OCI-LY7 (cell line): ENCODE data around the gene ZNF516. TPM values are rescaled to one million over a fixed set of nuclear protein-coding genes. Genes with fewer than 3 reads are reported as not detected.

ENCODE experiments used
- BruUV-seq: library from RNA; stranded (reverse); fragments of 400-500 nt; replicated peaks from 2 replicates; lab custom pipeline; 2021; lab: Mats Ljungman, UMichigan
- CTCF ChIA-PET: fragments of 300-600 bp; sonication (Branson Sonifier 250); formaldehyde crosslinking; loops from one replicate; lab custom pipeline; 2022; ENCODE audit warnings: antibody characterized with exemption; ENCODE audit not compliant: unreplicated experiment; lab: Charles Lee
- POLR2A ChIA-PET: fragments of 300-600 bp; sonication (Branson Sonifier 250); formaldehyde crosslinking; loops from one replicate; lab custom pipeline; 2022; ENCODE audit warnings: antibody characterized with exemption; lab: Charles Lee
- DNase-seq: peaks from one replicate; pipeline ENCODE4 v3.0.0-alpha.2; 2015; ENCODE audit warnings: low spot score
- H2AFZ ChIP-seq: fragments of 200-600 bp; sonication (generic), shearing (Covaris generic); 2 replicates; pipeline ENCODE4 v1.6.1; 2014; ENCODE audit warnings: mild to moderate bottlenecking, antibody characterized with exemption, low read length, moderate library complexity
- H3K27ac ChIP-seq: fragments of 200-600 bp; sonication (generic); 2 replicates; pipeline ENCODE4 v1.5.1; 2014; ENCODE audit warnings: mixed run types, low read depth, mild to moderate bottlenecking, moderate library complexity, low read length, inconsistent platforms; ENCODE audit not compliant: poor library complexity, severe bottlenecking
- H3K36me3 ChIP-seq: fragments of 200-600 bp; sonication (generic); 2 replicates; pipeline ENCODE4 v1.6.1; 2014; ENCODE audit warnings: mild to moderate bottlenecking, antibody characterized with exemption, low read length, moderate library complexity, mixed read lengths; ENCODE audit not compliant: insufficient read depth
- H3K4me1 ChIP-seq: fragments of 200-600 bp; sonication (generic); 2 replicates; pipeline ENCODE4 v1.5.1; 2014; ENCODE audit warnings: mild to moderate bottlenecking, low read length; ENCODE audit not compliant: insufficient read depth, poor library complexity, severe bottlenecking
- H3K4me2 ChIP-seq: fragments of 200-600 bp; sonication (generic); 2 replicates; pipeline ENCODE4 v1.6.1; 2014; ENCODE audit warnings: mild to moderate bottlenecking, low read length
- H3K4me3 ChIP-seq: fragments of 200-600 bp; sonication (generic); 2 replicates; pipeline ENCODE4 v1.5.1; 2014; ENCODE audit warnings: mild to moderate bottlenecking, low read depth, low read length; ENCODE audit not compliant: poor library complexity, severe bottlenecking
- H3K79me2 ChIP-seq: fragments of 200-600 bp; sonication (generic); 2 replicates; pipeline ENCODE4 v1.6.1; 2016; ENCODE audit warnings: low read depth, mild to moderate bottlenecking, low read length, moderate library complexity, mixed read lengths; ENCODE audit not compliant: insufficient read depth
- H3K9me2 ChIP-seq: fragments of 200-600 bp; sonication (generic); 2 replicates; pipeline ENCODE4 v1.6.1; 2016; ENCODE audit warnings: mild to moderate bottlenecking, low read length, mixed read lengths; ENCODE audit not compliant: insufficient read depth
- H3K9me3 ChIP-seq: fragments of 200-600 bp; sonication (generic); 2 replicates; pipeline ENCODE4 v1.6.1; 2014; ENCODE audit warnings: mild to moderate bottlenecking, mixed run types, low read length, mixed read lengths
- H4K20me1 ChIP-seq: fragments of 200-600 bp; sonication (generic); 2 replicates; pipeline ENCODE4 v1.6.1; 2014; ENCODE audit warnings: mild to moderate bottlenecking, antibody characterized with exemption, low read length, moderate library complexity, mixed read lengths; ENCODE audit not compliant: insufficient read depth
- EZH2phosphoT487 ChIP-seq: fragments of 200-600 bp; sonication (generic); IDR thresholded peaks from 2 replicates; pipeline ENCODE4 v1.6.1; 2018; ENCODE audit warnings: low read depth, borderline replicate concordance, mild to moderate bottlenecking, mixed run types, antibody characterized with exemption, low read length, moderate library complexity, mixed read lengths
- intact Hi-C: fragments of 100-400 bp; cut with micrococcal nuclease; formaldehyde crosslinking; loops from one replicate; pipeline ENCODE4 v1.10.0; 2022; ENCODE audit not compliant: unreplicated experiment
- total RNA-seq, 2 experiments: library from RNA; depleted of rRNA in 1 of 2; stranded (reverse); fragments of >200 nt in 1 of 2; shearing (Covaris generic) in 1 of 2; gene quantifications; 2 replicates each; pipeline ENCODE4 v1.2.3, GENCODE V29; 2014 to 2022
- TF ChIP-seq, protein P1 (sequence below): fragments of 200-600 bp; sonication (generic); conservative IDR thresholded peaks from 2 replicates; pipeline ENCODE4 v1.5.1; 2014; ENCODE audit warnings: mild to moderate bottlenecking, antibody characterized with exemption, low read length, moderate library complexity, mixed read lengths

Gene ZNF516
- total RNA-seq, 2 experiments from 2014 or later, result 16.2 to 32.3 TPM

DNA sequence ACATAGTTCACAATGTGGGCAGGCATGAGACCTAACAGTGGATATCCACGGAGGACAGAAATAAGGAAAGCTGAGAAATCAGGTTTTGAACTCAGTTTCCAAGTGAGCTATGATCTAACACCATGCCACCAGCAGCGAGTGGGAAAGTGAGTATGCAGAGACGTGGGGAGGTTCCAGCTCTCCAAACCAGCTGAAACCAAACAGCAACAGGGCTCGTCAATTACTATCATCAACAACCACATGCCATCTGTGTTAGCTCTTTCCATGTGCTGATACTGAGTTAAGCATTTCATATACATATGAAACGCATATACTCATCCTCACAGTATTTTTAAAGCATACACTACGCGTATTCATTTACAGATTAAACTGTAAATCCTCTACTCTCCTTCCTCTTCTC, 172.4 kb downstream of the ZNF516 start:
- no TSS peak for BruUV-seq
- Histone ChIP-seq H2AFZ (no peak overlapping the region), H3K27ac (no peak overlapping the region), H3K79me2 (no peaks in the 10 kb centered on the region), H4K20me1 (no peaks in the 10 kb centered on the region), H3K9me2 (no peaks in the 10 kb centered on the region), H3K4me1 (no peaks in the 10 kb centered on the region), H3K4me2 (no peak overlapping the region), H3K9me3 (no peaks in the 10 kb centered on the region), H3K4me3 (no peak overlapping the region), H3K36me3 (no peaks in the 10 kb centered on the region)
- no peak for DNase-seq
- ChIA-PET POLR2A (no interaction called here), CTCF (no interaction called here)
- TF ChIP-seq, protein P1, sequence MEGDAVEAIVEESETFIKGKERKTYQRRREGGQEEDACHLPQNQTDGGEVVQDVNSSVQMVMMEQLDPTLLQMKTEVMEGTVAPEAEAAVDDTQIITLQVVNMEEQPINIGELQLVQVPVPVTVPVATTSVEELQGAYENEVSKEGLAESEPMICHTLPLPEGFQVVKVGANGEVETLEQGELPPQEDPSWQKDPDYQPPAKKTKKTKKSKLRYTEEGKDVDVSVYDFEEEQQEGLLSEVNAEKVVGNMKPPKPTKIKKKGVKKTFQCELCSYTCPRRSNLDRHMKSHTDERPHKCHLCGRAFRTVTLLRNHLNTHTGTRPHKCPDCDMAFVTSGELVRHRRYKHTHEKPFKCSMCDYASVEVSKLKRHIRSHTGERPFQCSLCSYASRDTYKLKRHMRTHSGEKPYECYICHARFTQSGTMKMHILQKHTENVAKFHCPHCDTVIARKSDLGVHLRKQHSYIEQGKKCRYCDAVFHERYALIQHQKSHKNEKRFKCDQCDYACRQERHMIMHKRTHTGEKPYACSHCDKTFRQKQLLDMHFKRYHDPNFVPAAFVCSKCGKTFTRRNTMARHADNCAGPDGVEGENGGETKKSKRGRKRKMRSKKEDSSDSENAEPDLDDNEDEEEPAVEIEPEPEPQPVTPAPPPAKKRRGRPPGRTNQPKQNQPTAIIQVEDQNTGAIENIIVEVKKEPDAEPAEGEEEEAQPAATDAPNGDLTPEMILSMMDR, result no peak
- no peak for TF ChIP-seq EZH2phosphoT487
- intact Hi-C loops, result no loop called here

DNA sequence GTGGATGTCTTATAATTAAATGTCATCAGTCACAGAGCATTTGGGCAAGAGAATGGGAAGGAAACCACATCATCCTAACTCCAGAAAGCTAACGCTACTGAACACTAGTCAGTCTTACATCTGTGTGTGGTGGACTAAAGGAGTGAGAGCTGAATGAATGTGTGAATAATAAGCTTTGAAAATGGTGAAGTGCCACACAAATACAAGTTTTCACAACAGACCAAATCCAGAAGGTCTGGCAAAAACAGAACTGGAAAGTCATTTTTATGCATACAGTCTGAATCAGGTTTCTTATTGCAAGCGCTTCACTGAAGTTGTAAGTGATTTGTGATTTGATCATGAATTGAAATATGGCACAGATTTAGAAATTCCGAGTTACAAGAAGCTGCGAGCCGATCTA, 175.7 kb downstream of the ZNF516 start:
- no peaks in the 10 kb centered on the region for H3K9me2 ChIP-seq
- no peaks in the 10 kb centered on the region for H4K20me1 ChIP-seq
- H3K4me3 ChIP-seq, result no peak overlapping the region
- H3K36me3 ChIP-seq, result no peaks in the 10 kb centered on the region
- no peak overlapping the region for H3K4me2 ChIP-seq
- H3K4me1 ChIP-seq, result no peaks in the 10 kb centered on the region
- no peaks in the 10 kb centered on the region for H3K79me2 ChIP-seq
- no peak overlapping the region for H3K27ac ChIP-seq
- no TSS peak for BruUV-seq
- H2AFZ ChIP-seq, result no peak overlapping the region
- ChIA-PET CTCF (no interaction called here), POLR2A (interaction anchor here (0.6 kb wide), 1 partner anchor 59 kb away, joined by 3 read pairs; no protein-coding TSS in a partner anchor)
- DNase-seq, result no peak
- no peaks in the 10 kb centered on the region for H3K9me3 ChIP-seq
- intact Hi-C loops, result no loop called here
- TF ChIP-seq, protein P1, result no peak
- TF ChIP-seq EZH2phosphoT487, result no peak

DNA sequence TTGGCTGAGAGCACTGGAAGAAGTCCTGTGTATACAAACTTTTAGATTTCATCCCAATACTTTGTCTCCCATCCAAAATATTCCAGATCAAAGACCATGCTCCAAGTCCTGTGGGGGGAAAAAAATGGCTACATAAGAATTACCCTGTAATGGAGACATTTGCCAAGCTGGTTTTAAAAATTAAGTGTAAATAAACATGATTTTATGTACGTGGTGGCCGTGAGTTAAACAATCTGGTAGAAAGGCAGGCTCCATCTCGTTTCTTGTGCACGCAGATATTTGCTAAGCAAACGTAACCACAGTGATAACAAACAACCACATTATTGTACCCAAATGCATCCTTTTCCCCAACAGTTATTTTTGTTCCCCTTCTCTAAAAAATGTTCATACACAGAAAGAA, 176.4 kb downstream of the ZNF516 start:
- BruUV-seq, result no TSS peak
- TF ChIP-seq EZH2phosphoT487, result no peak
- TF ChIP-seq, protein P1, result no peak
- ChIA-PET POLR2A (no interaction called here), CTCF (no interaction called here)
- no peaks in the 10 kb centered on the region for H3K9me2 ChIP-seq
- H3K4me3 ChIP-seq, result no peak overlapping the region
- no peak overlapping the region for H3K27ac ChIP-seq
- H2AFZ ChIP-seq, result no peak overlapping the region
- DNase-seq, result no peak
- H3K4me2 ChIP-seq, result no peak overlapping the region
- H3K9me3 ChIP-seq, result no peaks in the 10 kb centered on the region
- H4K20me1 ChIP-seq, result no peaks in the 10 kb centered on the region
- intact Hi-C loops, result no loop called here
- no peaks in the 10 kb centered on the region for H3K79me2 ChIP-seq
- H3K4me1 ChIP-seq, result no peaks in the 10 kb centered on the region
- H3K36me3 ChIP-seq, result no peaks in the 10 kb centered on the region
